HEK293T (cell line): Measurements from ENCODE around the gene ADGRB2.

Experiments used
- BHLHE40 ChIP-seq: fragments of 450-650 bp; IDR thresholded peaks from 2 replicates; pipeline ENCODE4 v1.6.1; 2016; ENCODE audit warnings: mild to moderate bottlenecking, moderate library complexity, borderline replicate concordance
- ELF4 ChIP-seq: fragments of 450-650 bp; IDR thresholded peaks from 2 replicates; pipeline ENCODE4 v1.6.1; 2017; ENCODE audit warnings: antibody characterized with exemption
- FOXA1 ChIP-seq: fragments of 450-650 bp; IDR thresholded peaks from 2 replicates; pipeline ENCODE4 v1.6.1; 2016; ENCODE audit warnings: mild to moderate bottlenecking
- FOXK2 ChIP-seq: fragments of 450-650 bp; IDR thresholded peaks from 2 replicates; pipeline ENCODE4 v1.6.1; 2016; ENCODE audit warnings: mild to moderate bottlenecking
- FOXM1 ChIP-seq: fragments of 450-650 bp; IDR thresholded peaks from 2 replicates; pipeline ENCODE4 v1.6.1; 2017; ENCODE audit warnings: mild to moderate bottlenecking, borderline replicate concordance
- LEF1 ChIP-seq: fragments of 450-650 bp; IDR thresholded peaks from 2 replicates; pipeline ENCODE4 v1.6.1; 2017; ENCODE audit warnings: mild to moderate bottlenecking, borderline replicate concordance
- NFRKB ChIP-seq: fragments of 450-650 bp; IDR thresholded peaks from 2 replicates; pipeline ENCODE4 v1.6.1; 2016; ENCODE audit warnings: mild to moderate bottlenecking, moderate library complexity
- SP1 ChIP-seq: fragments of 450-650 bp; IDR thresholded peaks from 2 replicates; pipeline ENCODE4 v1.6.1; 2017
- SUZ12 ChIP-seq: fragments of 450-650 bp; IDR thresholded peaks from 2 replicates; pipeline ENCODE4 v1.6.1; 2016; ENCODE audit warnings: mild to moderate bottlenecking

- TF ChIP-seq FOXM1 = no peak
- no peak for TF ChIP-seq ELF4
- TF ChIP-seq BHLHE40 = no peak
- no peak for TF ChIP-seq LEF1
- TF ChIP-seq SUZ12 = no peak
- no peak for TF ChIP-seq SP1
- TF ChIP-seq FOXK2 = no peak
- no peak for TF ChIP-seq FOXA1
- TF ChIP-seq NFRKB = no peak
These were observed 70.9 kb downstream of the ADGRB2 start for GRCh38 chr1:31693231-31693630.
